Measurements from ENCODE around the gene CBR1. TPM values are rescaled to one million over a fixed set of nuclear protein-coding genes. Genes with fewer than 3 reads are reported as not detected.

Gene CBR1
- polyA plus RNA-seq, 3 donors = 36.9 to 114 (median 100) TPM

- H3K27me3 ChIP-seq (ENCODE audit: control insufficient read depth in 2 of 2, insufficient read depth in 2 of 2, low read length in 2 of 2) = no peaks in the 10 kb centered on the region
- H2AFZ ChIP-seq (ENCODE audit: insufficient read depth, low read depth, low read length, poor library complexity, severe bottlenecking) = no peak overlapping the region
- no peak for TF ChIP-seq CTCF (IDR thresholded peaks at IDR 0.05)
- no peak overlapping the region for H3K4me3 ChIP-seq (replicated peaks in 1 of 3; ENCODE audit: low read depth in 2 of 3, low read length in 3 of 3)
- no peaks in the 10 kb centered on the region for H3K4me1 Mint-ChIP-seq
- H3K9me3 Mint-ChIP-seq = no peaks in the 10 kb centered on the region
- no peaks in the 10 kb centered on the region for H4K20me1 ChIP-seq (ENCODE audit: insufficient read depth, low read length)
- no peak overlapping the region for H3K4me3 Mint-ChIP-seq
- no peak overlapping the region for H3K9ac ChIP-seq (ENCODE audit: insufficient read depth, low read length, poor library complexity, severe bottlenecking)
- H3K36me3 Mint-ChIP-seq = peaks cover 76 to 87% of the 10 kb centered on the region in 2 donors
- no peak overlapping the region for H3K4me2 ChIP-seq (replicated peaks; ENCODE audit: extremely low read depth, low read length, poor library complexity, severe bottlenecking)
- H3K9me3 ChIP-seq (replicated peaks in 1 of 2; ENCODE audit: control insufficient read depth in 1 of 2, insufficient read depth in 1 of 2, low read length in 2 of 2) = no peaks in the 10 kb centered on the region
- H3K27ac Mint-ChIP-seq = peak overlapping the region in 1 of 7 donors; percentile 30
- no peak overlapping the region for H3K27ac ChIP-seq (ENCODE audit: low read depth in 1 of 2, low read length in 2 of 2)
- H3K36me3 ChIP-seq (replicated peaks in 1 of 2; ENCODE audit: control insufficient read depth in 1 of 2, insufficient read depth in 2 of 2, low read length in 2 of 2) = peaks cover 56 to 95% of the 10 kb centered on the region in 2 donors
- no peaks in the 10 kb centered on the region for H3K27me3 Mint-ChIP-seq (ENCODE audit: low read depth in 3 of 3)
- no peaks in the 10 kb centered on the region for H3K4me1 ChIP-seq (ENCODE audit: control insufficient read depth in 1 of 2, insufficient read depth in 2 of 2, low read length in 2 of 2)
- no peaks in the 10 kb centered on the region for H3K79me2 ChIP-seq (ENCODE audit: insufficient read depth, low read length)
- intact Hi-C loops (cut with micrococcal nuclease) = no loop called here
- WGBS (ENCODE audit: insufficient coverage) = 93% methylated on average over 9 of the region's 17 CpGs
- DNase-seq = no peak
Observed at GRCh38 chr21:36038701-36039497, 30.9 kb upstream of the CBR1 start.

- no peak for DNase-seq
- Mint-ChIP-seq H3K36me3 (peaks cover 77 to 88% of the 10 kb centered on the region in 2 donors), H3K4me1 (no peaks in the 10 kb centered on the region), H3K4me3 (no peak overlapping the region), H3K27ac (no peak overlapping the region), H3K9me3 (no peaks in the 10 kb centered on the region), H3K27me3 (ENCODE audit: low read depth in 3 of 3) (no peaks in the 10 kb centered on the region)
- peaks cover 61 to 95% of the 10 kb centered on the region in 2 donors for H3K36me3 ChIP-seq (replicated peaks in 1 of 2; ENCODE audit: control insufficient read depth in 1 of 2, insufficient read depth in 2 of 2, low read length in 2 of 2)
- no peak overlapping the region for H3K4me3 ChIP-seq (replicated peaks in 1 of 3; ENCODE audit: low read depth in 2 of 3, low read length in 3 of 3)
- H2AFZ ChIP-seq (ENCODE audit: insufficient read depth, low read depth, low read length, poor library complexity, severe bottlenecking) = no peak overlapping the region
- no peaks in the 10 kb centered on the region for H3K9me3 ChIP-seq (replicated peaks in 1 of 2; ENCODE audit: control insufficient read depth in 1 of 2, insufficient read depth in 1 of 2, low read length in 2 of 2)
- 93% methylated on average over 5 of the region's 6 CpGs for WGBS (ENCODE audit: insufficient coverage)
- intact Hi-C loops (cut with micrococcal nuclease) = no loop called here
- TF ChIP-seq CTCF (IDR thresholded peaks at IDR 0.05) = no peak
- no peak overlapping the region for H3K27ac ChIP-seq (ENCODE audit: low read depth in 1 of 2, low read length in 2 of 2)
- no peak overlapping the region for H3K4me2 ChIP-seq (replicated peaks; ENCODE audit: extremely low read depth, low read length, poor library complexity, severe bottlenecking)
- H3K27me3 ChIP-seq (ENCODE audit: control insufficient read depth in 2 of 2, insufficient read depth in 2 of 2, low read length in 2 of 2) = no peaks in the 10 kb centered on the region
- no peaks in the 10 kb centered on the region for H3K79me2 ChIP-seq (ENCODE audit: insufficient read depth, low read length)
- no peak overlapping the region for H3K9ac ChIP-seq (ENCODE audit: insufficient read depth, low read length, poor library complexity, severe bottlenecking)
- H3K4me1 ChIP-seq (ENCODE audit: control insufficient read depth in 1 of 2, insufficient read depth in 2 of 2, low read length in 2 of 2) = no peaks in the 10 kb centered on the region
- no peaks in the 10 kb centered on the region for H4K20me1 ChIP-seq (ENCODE audit: insufficient read depth, low read length)
Observed at GRCh38 chr21:36039861-36040260, 30.0 kb upstream of the CBR1 start.
